Loucy (cell line): ENCODE results near the gene ARHGEF12.

Experiments
- H2AFZ ChIP-seq: fragments of 200-600 bp; sonication (generic); 2 replicates; pipeline ENCODE4 v1.6.0; 2016; ENCODE audit warnings: antibody characterized with exemption, mild to moderate bottlenecking, low read length, moderate library complexity
- H3F3A ChIP-seq: fragments of 200-600 bp; 2 replicates; pipeline ENCODE4 v1.6.0; 2016; ENCODE audit warnings: antibody characterized with exemption, low read depth, mild to moderate bottlenecking
- H3K27me3 ChIP-seq: fragments of 200-600 bp; sonication (generic); 2 replicates; pipeline ENCODE4 v1.6.1; 2014; ENCODE audit warnings: low read length, mild to moderate bottlenecking; ENCODE audit not compliant: insufficient read depth, poor library complexity, severe bottlenecking
- H3K36me3 ChIP-seq: fragments of 200-600 bp; sonication (generic); 2 replicates; pipeline ENCODE4 v1.6.1; 2016; ENCODE audit warnings: low read length; ENCODE audit not compliant: insufficient read depth
- H3K4me1 ChIP-seq: fragments of 200-600 bp; sonication (generic); 2 replicates; pipeline ENCODE4 v1.5.1; 2014; ENCODE audit warnings: low read length, mild to moderate bottlenecking; ENCODE audit not compliant: insufficient read depth, poor library complexity, severe bottlenecking
- H3K4me2 ChIP-seq: fragments of 200-600 bp; sonication (generic); 2 replicates; pipeline ENCODE4 v1.6.0; 2014; ENCODE audit warnings: antibody characterized with exemption, low read length, low read depth, mild to moderate bottlenecking; ENCODE audit not compliant: poor library complexity, severe bottlenecking
- H3K4me3 ChIP-seq: fragments of 200-600 bp; sonication (generic); 2 replicates; pipeline ENCODE4 v1.5.1; 2014; ENCODE audit warnings: low read length, mild to moderate bottlenecking, mixed read lengths; ENCODE audit not compliant: poor library complexity, severe bottlenecking
- H3K79me2 ChIP-seq: fragments of 200-600 bp; sonication (generic); 2 replicates; pipeline ENCODE4 v1.6.1; 2014; ENCODE audit warnings: low read length; ENCODE audit not compliant: insufficient read depth
- H3K9ac ChIP-seq: fragments of 200-600 bp; sonication (generic); 2 replicates; pipeline ENCODE4 v1.6.0; 2014; ENCODE audit warnings: mild to moderate bottlenecking, low read depth, low read length, moderate library complexity; ENCODE audit not compliant: poor library complexity, severe bottlenecking
- H3K9me2 ChIP-seq: fragments of 200-600 bp; sonication (generic); replicated peaks from 2 replicates; pipeline ENCODE4 v1.6.1; 2016; ENCODE audit warnings: low read depth, low read length, mixed read lengths
- H3K9me3 ChIP-seq: fragments of 200-600 bp; sonication (generic); 2 replicates; pipeline ENCODE4 v1.6.1; 2014; ENCODE audit warnings: mild to moderate bottlenecking, antibody characterized with exemption, low read length, low read depth; ENCODE audit not compliant: insufficient read depth
- H4K20me1 ChIP-seq: fragments of 200-600 bp; sonication (generic); 2 replicates; pipeline ENCODE4 v1.6.0; 2014; ENCODE audit warnings: antibody characterized with exemption, low read length, mild to moderate bottlenecking; ENCODE audit not compliant: insufficient read depth, poor library complexity, severe bottlenecking
- EZH2phosphoT487 ChIP-seq: fragments of 200-600 bp; IDR thresholded peaks from 2 replicates; pipeline ENCODE4 v1.6.1; 2018; ENCODE audit warnings: antibody characterized with exemption, mild to moderate bottlenecking, moderate library complexity, borderline replicate concordance
- TF ChIP-seq, protein P1 (sequence below): fragments of 200-600 bp; sonication (generic); conservative IDR thresholded peaks from 2 replicates; pipeline ENCODE4 v1.5.1; 2014; ENCODE audit warnings: mild to moderate bottlenecking, antibody characterized with exemption, low read length

The ARHGEF12 gene

DNA sequence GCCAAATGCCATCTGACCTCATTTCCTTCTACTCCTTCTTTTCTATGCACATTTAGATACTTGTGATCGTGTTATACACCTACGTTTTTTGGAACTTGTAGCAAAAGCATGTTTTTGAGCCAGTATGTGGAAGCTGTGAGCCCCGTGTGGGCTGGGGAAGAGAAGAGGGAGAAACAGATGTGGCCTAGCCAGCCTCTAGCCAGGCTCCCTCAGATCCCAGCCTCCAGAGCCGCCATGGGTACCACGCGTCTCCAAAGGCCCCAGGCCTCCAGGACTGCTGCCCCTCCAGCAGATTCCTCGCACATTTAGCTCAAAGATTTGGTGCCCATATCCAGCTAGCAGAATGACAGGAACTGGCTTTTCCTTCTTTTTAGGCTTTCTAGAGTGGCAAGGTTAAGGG lies 28.1 kb upstream of the ARHGEF12 start:
- H3K4me2 ChIP-seq = no peak overlapping the region

DNA sequence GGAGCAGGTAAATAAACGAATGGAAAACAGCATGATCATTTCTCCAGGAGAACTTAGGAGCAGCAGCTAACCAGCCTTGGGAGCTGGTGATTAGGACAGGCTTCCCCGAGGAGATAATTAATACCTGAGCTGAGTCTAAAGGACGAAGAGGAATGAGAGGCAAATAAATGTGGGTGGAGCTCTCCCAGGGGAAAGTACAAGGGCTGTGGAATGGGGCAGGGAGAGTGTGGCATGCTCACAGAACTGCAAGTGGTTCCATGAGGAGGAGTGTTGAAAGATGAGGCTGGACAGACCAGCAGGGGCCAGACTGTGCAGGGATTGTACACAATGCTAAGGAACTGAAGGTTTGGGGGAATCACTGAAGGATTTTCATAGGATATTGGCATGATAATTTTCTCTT lies 25.3 kb upstream of the ARHGEF12 start:
- H3K4me2 ChIP-seq = no peak overlapping the region
- TF ChIP-seq, protein P1, sequence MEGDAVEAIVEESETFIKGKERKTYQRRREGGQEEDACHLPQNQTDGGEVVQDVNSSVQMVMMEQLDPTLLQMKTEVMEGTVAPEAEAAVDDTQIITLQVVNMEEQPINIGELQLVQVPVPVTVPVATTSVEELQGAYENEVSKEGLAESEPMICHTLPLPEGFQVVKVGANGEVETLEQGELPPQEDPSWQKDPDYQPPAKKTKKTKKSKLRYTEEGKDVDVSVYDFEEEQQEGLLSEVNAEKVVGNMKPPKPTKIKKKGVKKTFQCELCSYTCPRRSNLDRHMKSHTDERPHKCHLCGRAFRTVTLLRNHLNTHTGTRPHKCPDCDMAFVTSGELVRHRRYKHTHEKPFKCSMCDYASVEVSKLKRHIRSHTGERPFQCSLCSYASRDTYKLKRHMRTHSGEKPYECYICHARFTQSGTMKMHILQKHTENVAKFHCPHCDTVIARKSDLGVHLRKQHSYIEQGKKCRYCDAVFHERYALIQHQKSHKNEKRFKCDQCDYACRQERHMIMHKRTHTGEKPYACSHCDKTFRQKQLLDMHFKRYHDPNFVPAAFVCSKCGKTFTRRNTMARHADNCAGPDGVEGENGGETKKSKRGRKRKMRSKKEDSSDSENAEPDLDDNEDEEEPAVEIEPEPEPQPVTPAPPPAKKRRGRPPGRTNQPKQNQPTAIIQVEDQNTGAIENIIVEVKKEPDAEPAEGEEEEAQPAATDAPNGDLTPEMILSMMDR = no peak
- no peak for TF ChIP-seq EZH2phosphoT487
- no peak overlapping the region for H2AFZ ChIP-seq
- no peaks in the 10 kb centered on the region for H4K20me1 ChIP-seq
- H3K4me3 ChIP-seq = no peak overlapping the region
- no peaks in the 10 kb centered on the region for H3K4me1 ChIP-seq
- H3K9ac ChIP-seq = no peak overlapping the region
- no peaks in the 10 kb centered on the region for H3K79me2 ChIP-seq
- H3K36me3 ChIP-seq = no peaks in the 10 kb centered on the region
- no peaks in the 10 kb centered on the region for H3K27me3 ChIP-seq
- H3F3A ChIP-seq = no peaks in the 10 kb centered on the region
- no peaks in the 10 kb centered on the region for H3K9me3 ChIP-seq
- H3K9me2 ChIP-seq = no peaks in the 10 kb centered on the region

More for the DNA sequence above, 28.1 kb upstream of the ARHGEF12 start:
- Histone ChIP-seq H3K9me3 (no peaks in the 10 kb centered on the region), H3K79me2 (no peaks in the 10 kb centered on the region), H3K27me3 (no peaks in the 10 kb centered on the region), H3K36me3 (no peaks in the 10 kb centered on the region), H3K9ac (no peak overlapping the region), H3K4me3 (no peak overlapping the region), H4K20me1 (no peaks in the 10 kb centered on the region), H3K4me1 (no peaks in the 10 kb centered on the region), H3K9me2 (no peaks in the 10 kb centered on the region), H2AFZ (no peak overlapping the region), H3F3A (no peaks in the 10 kb centered on the region)
- TF ChIP-seq EZH2phosphoT487 = no peak

DNA sequence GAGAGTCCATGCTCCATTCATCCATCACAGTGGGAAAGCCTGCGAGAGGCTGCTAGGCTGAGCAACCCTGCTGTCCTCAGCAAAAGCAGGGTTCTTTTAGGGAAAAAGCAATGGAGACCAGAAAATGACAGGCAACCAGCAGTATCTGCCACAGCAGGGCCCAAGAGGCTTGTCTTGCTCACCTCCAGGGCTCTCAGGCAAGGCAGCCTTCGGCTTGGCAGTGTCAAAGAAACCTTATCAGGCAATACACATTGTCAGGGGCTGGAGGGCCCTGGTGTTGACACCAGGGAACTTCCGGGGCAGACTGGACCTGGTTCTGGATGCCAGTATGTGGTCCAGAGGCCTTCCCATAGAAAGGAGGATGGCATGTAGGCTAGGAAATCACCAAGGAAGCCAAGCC lies 21.4 kb upstream of the ARHGEF12 start:
- Histone ChIP-seq H2AFZ (no peak overlapping the region), H3K4me2 (no peak overlapping the region), H3K9ac (no peak overlapping the region), H3K27me3 (no peaks in the 10 kb centered on the region), H3K4me1 (no peaks in the 10 kb centered on the region), H3K79me2 (no peaks in the 10 kb centered on the region), H3K4me3 (no peak overlapping the region), H3K9me2 (no peaks in the 10 kb centered on the region), H3K36me3 (no peaks in the 10 kb centered on the region), H3F3A (no peaks in the 10 kb centered on the region), H4K20me1 (no peaks in the 10 kb centered on the region), H3K9me3 (no peaks in the 10 kb centered on the region)
- TF ChIP-seq EZH2phosphoT487 = no peak
- TF ChIP-seq, protein P1 = no peak

DNA sequence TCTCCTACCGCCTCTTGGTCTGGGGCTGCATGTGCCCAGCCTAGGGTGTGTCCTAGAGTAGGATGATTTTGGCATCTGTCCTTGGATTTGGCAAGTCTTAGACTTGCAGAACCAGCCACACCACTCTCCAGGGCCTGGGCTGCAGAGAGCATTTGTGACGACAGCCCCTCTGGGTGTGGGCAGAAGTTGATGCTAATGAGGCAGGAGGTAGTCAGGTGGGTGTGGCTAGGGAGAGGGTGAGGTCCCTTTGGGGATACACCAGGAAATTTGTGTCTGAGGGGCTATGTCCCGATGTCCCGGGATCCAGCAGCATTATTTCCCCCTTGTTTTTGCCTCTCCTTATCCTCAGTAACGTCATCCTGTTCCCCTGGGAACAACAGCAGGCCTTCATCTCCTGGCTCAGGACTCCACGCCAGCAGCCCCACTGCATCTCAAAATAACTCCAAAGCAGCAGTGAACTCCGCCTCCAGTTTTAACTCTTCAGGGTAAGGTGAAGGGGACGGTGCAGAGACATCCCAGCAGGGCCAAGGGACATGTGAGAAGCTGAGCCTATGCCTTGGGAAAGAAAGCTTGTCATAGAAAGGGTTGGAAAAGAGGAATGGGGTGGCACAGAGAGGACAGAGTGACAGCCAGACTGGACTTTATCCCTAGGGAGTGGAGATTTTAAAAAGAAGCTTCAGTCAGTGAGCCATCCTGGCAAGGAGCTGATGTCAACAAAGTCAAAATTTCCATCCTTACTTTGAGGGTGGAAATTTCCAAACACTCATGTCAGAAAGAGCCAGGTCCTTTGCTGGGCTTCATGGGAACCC lies 19.1 kb upstream of the ARHGEF12 start:
- H3K4me1 ChIP-seq = no peaks in the 10 kb centered on the region
- no peaks in the 10 kb centered on the region for H3K79me2 ChIP-seq
- H3K4me2 ChIP-seq = no peak overlapping the region
- H3K9ac ChIP-seq = no peak overlapping the region
- no peak for TF ChIP-seq EZH2phosphoT487
- TF ChIP-seq, protein P1 = no peak
- H3K4me3 ChIP-seq = no peak overlapping the region
- no peaks in the 10 kb centered on the region for H4K20me1 ChIP-seq
- H3K9me2 ChIP-seq = no peaks in the 10 kb centered on the region
- no peaks in the 10 kb centered on the region for H3K27me3 ChIP-seq
- no peak overlapping the region for H2AFZ ChIP-seq
- H3K9me3 ChIP-seq = no peaks in the 10 kb centered on the region
- H3K36me3 ChIP-seq = no peaks in the 10 kb centered on the region
- H3F3A ChIP-seq = no peaks in the 10 kb centered on the region
